Measurements from ENCODE around the gene ZFP92. TPM values are rescaled to one million over a fixed set of nuclear protein-coding genes. Genes with fewer than 3 reads are reported as not detected.

Gene ZFP92
- total and polyA plus RNA-seq, 2 of the 8 experiments (the other 6 are each of a cell fraction or from before 2014, with no cell fraction given), result 0.14 to 0.41 TPM

GRCh38 chrX:153410373-153410772 lies 899 bp upstream of the ZFP92 start (continued):
- no peak for TF ChIP-seq CHD1 (IDR thresholded peaks at IDR 0.05; ENCODE audit: low read depth, low read length)
- no peak for TF ChIP-seq CEBPB (IDR thresholded peaks at IDR 0.05; ENCODE audit: low read depth, low read length)
- TF ChIP-seq TEAD4 (IDR thresholded peaks at IDR 0.05; ENCODE audit: low read depth, low read length), result no peak
- no peak for TF ChIP-seq JUND (IDR thresholded peaks at IDR 0.05; ENCODE audit: low read length)

All from H1 (cell line).